COR-L47 (cell line): ENCODE results near the gene RPL19.
"Not testable (repeated sequence)": the region's sequence is repeated elsewhere in the genome, so short reads cannot be mapped to it uniquely, and the experiment has no call there.

Experiments used
- DNase-seq: peaks from one replicate; lab custom pipeline; 2025; lab: John Stamatoyannopoulos, UW

RPL19 gene

GRCh38 chr17:39244600-39245570 lies 44.8 kb downstream of the RPL19 start:
- DNase-seq, result peak; percentile 76

GRCh38 chr17:39246274-39246673 lies 46.2 kb downstream of the RPL19 start:
- DNase-seq, result no peak

- not testable (repeated sequence) for DNase-seq
Measured at GRCh38 chr17:39250076-39250475, 50.0 kb downstream of the RPL19 start.

- DNase-seq, result no peak
Measured at GRCh38 chr17:39251997-39252396, 51.9 kb downstream of the RPL19 start.

GRCh38 chr17:39252788-39253460 lies 52.8 kb downstream of the RPL19 start:
- DNase-seq, result no peak
